GM13977 (cell line): ENCODE data around the gene PLA2G4E.

Source experiments
- DNase-seq: peaks from one replicate; pipeline ENCODE4 v3.0.0; 2012; ENCODE audit warnings: low spot score
- CTCF ChIP-seq: IDR thresholded peaks from 2 replicates; pipeline ENCODE4 v1.5.1; 2012; ENCODE audit warnings: mild to moderate bottlenecking, control low read depth; ENCODE audit not compliant: insufficient read depth; ENCODE audit errors: extremely low read depth, missing control alignments
- in situ Hi-C: fragments of 300-500 bp; cut with MboI; formaldehyde crosslinking; loops from one replicate; pipeline ENCODE4 v1.12.0; 2022; ENCODE audit warnings: low sequenced_read_pairs, low pct_unique_long_range_greater_than_20kb, mixed read lengths, inconsistent platforms; ENCODE audit not compliant: unreplicated experiment

Gene PLA2G4E

GRCh38 chr15:41994772-41995475, 25.9 kb downstream of the PLA2G4E start:
- TF ChIP-seq CTCF = no peak
- in situ Hi-C loops = loop anchor here (5.0 kb wide), 1 partner anchor 67 kb away; no protein-coding TSS in a partner anchor
- no peak for DNase-seq

- DNase-seq = no peak
- in situ Hi-C loops = loop anchor here (5.0 kb wide), 1 partner anchor 68 kb away; no protein-coding TSS in a partner anchor
- TF ChIP-seq CTCF = no peak
Observed at GRCh38 chr15:41994171-41994650, 26.6 kb downstream of the PLA2G4E start.

- in situ Hi-C loops = loop anchor here (5.0 kb wide), 1 partner anchor 69 kb away; no protein-coding TSS in a partner anchor
- TF ChIP-seq CTCF = no peak
- no peak for DNase-seq
Observed at GRCh38 chr15:41993472-41994170, 27.2 kb downstream of the PLA2G4E start.

DNA sequence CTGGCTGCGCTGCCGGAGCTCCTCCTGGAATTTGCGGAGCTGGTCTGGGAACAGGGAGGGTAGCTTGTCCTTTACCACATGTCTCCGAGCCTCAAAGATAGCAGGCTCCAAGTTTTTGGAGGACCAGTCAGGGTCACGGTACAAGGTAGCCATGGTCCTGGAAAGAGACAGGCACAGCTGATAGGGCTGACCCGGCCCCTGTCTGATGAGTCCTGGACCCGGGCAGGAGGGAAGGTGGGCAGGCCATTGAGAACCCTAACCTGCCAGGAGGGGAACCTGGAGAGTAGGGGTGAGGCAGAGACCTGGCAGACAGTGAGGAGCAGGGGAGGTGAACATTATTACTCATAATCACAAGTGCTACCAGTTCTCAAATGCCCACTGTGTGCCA, 28.0 kb downstream of the PLA2G4E start:
- in situ Hi-C loops = loop anchor here (5.0 kb wide), 1 partner anchor 70 kb away; no protein-coding TSS in a partner anchor
- no peak for DNase-seq
- no peak for TF ChIP-seq CTCF

GRCh38 chr15:41992151-41992802, 28.6 kb downstream of the PLA2G4E start:
- DNase-seq = no peak
- in situ Hi-C loops = loop anchor here (5.0 kb wide), 1 partner anchor 70 kb away; no protein-coding TSS in a partner anchor
- no peak for TF ChIP-seq CTCF

DNA sequence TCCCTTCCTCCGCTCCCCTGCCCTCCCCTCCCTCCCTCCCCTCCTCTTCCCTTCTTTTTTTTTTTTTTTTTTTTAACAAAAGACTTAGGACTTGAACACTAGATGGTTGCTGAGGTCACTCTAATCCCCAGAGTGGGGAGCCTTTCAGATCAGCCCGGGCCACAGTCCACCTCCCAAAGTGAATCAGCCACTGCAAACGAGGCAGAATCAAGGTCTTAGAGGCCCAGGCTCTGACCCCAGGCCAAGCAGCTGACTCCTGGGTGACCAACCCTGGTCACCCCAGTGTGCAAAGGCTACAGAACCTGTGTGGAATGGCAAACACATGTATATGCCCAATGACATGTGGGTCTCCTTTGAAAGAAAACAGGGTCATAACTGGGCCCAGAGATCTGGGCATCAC, 30.2 kb downstream of the PLA2G4E start:
- in situ Hi-C loops = loop anchor here (5.0 kb wide), 1 partner anchor 72 kb away; no protein-coding TSS in a partner anchor
- TF ChIP-seq CTCF = no peak
- DNase-seq = no peak
